MM.1S (cell line): Measurements from ENCODE around the gene WNK2.

Experiments used
- CTCF ChIP-seq: fragments of 300-600 bp; sonication (generic); IDR thresholded peaks from 2 replicates; pipeline ENCODE4 v1.5.1; 2016; ENCODE audit warnings: antibody characterized with exemption, low read length, mixed read lengths
- EZH2 ChIP-seq: fragments of 300-600 bp; sonication (generic); optimal IDR thresholded peaks from 2 replicates; pipeline ENCODE3; 2017; ENCODE audit warnings: low read depth, mild to moderate bottlenecking, antibody characterized with exemption, low read length, mixed read lengths
- EZH2phosphoT487 ChIP-seq: fragments of 300-600 bp; sonication (generic); IDR thresholded peaks from 2 replicates; pipeline ENCODE4 v1.6.1; 2018; ENCODE audit warnings: antibody characterized with exemption, low read length

GRCh38 chr9:93184432-93185265, 710 bp downstream of the WNK2 start:
- TF ChIP-seq CTCF (no peak), EZH2 (no peak), EZH2phosphoT487 (no peak)
